Heart left ventricle (tissue), 16 donors: Measurements from ENCODE around the gene TANK. TPM values are rescaled to one million over a fixed set of nuclear protein-coding genes. Genes with fewer than 3 reads are reported as not detected.
"Not testable (repeated sequence)": the region's sequence is repeated elsewhere in the genome, so short reads cannot be mapped to it uniquely, and the experiment has no call there.

ENCODE experiments used
- ATAC-seq, 4 donors: fragments of 200-7000 bp; cut with Tn5 transposase; one replicate each; pipeline ENCODE4 v1.9.1; 2020 to 2022; ENCODE audit warnings: moderate library complexity in 4 of 4, mild to moderate bottlenecking in 3 of 4, moderate number of reproducible peaks in 1 of 4
- DNase-seq, 5 donors: peaks; one replicate each; pipeline ENCODE4 v3.0.0-alpha.2; 2020
- H3K27ac ChIP-seq, 12 donors: fragments of 200-600 bp; sonication (generic) in 4 of 12; one replicate each; pipeline versions ENCODE4 v1.5.0 to v1.8.0; 2016 to 2022; ENCODE audit warnings: mild to moderate bottlenecking in 2 of 12
- H3K27me3 ChIP-seq, 9 donors: fragments of 200-600 bp; sonication (generic) in 2 of 9; one replicate each; pipeline versions ENCODE4 v1.5.1 to v1.8.0; 2016 to 2022; ENCODE audit warnings: mild to moderate bottlenecking in 3 of 9
- H3K36me3 ChIP-seq, 9 donors: fragments of 200-600 bp; sonication (generic) in 2 of 9; one replicate each; pipeline versions ENCODE4 v1.5.0 to v1.8.0; 2018 to 2022; ENCODE audit warnings: mild to moderate bottlenecking in 2 of 9
- H3K4me1 ChIP-seq, 12 donors: fragments of 200-600 bp; sonication (generic) in 4 of 12; one replicate each; pipeline versions ENCODE4 v1.5.0 to v1.8.0; 2016 to 2022; ENCODE audit warnings: mild to moderate bottlenecking in 3 of 12
- H3K4me3 ChIP-seq, 12 donors: fragments of 200-600 bp; sonication (generic) in 4 of 12; one replicate each; pipeline versions ENCODE4 v1.5.0 to v1.8.0; 2017 to 2022; ENCODE audit warnings: mild to moderate bottlenecking in 9 of 12, moderate library complexity in 4 of 12
- H3K9me3 ChIP-seq, 12 donors: fragments of 200-600 bp; sonication (generic) in 4 of 12; one replicate each; pipeline versions ENCODE4 v1.5.0 to v1.8.0; 2016 to 2022; ENCODE audit warnings: mild to moderate bottlenecking in 1 of 12
- POLR2A ChIP-seq, 2 donors: fragments of 450-650 bp; IDR thresholded peaks; one replicate each; pipeline ENCODE4 v1.6.1; 2017; ENCODE audit warnings: antibody characterized with exemption in 2 of 2, mild to moderate bottlenecking in 2 of 2, moderate library complexity in 2 of 2
- WGBS, 4 donors: extraction: QIAGEN DNeasy Blood & Tissue Kit in 2 of 4; methylation state at CpG; one replicate each; pipeline versions ENCODE4 v1.1.5 to v1.1.7; 2013 to 2018; 5-methylcytosine and 5-hydroxymethylcytosine counted together
- intact Hi-C, 10 donors: fragments of 100-400 bp; cut with DNase I; formaldehyde crosslinking; loops; one replicate each; pipeline versions ENCODE4 v1.11.1 to v1.14.2; 2022
- polyA plus RNA-seq, 2 donors: library from polyadenylated mRNA; stranded (reverse); fragments of 200-250 nt; gene quantifications; one replicate each; pipeline ENCODE4 v1.2.3, GENCODE V29; 2013
- total RNA-seq, 9 donors: library from RNA; depleted of rRNA in 2 of 9; stranded (reverse); fragments of >200 nt in 2 of 9; fragmentation: NEBNext Ultra II Directional in 3 of 9; extraction: Animal tissue kit (Norgen Biotek cat#: 25700) in 3 of 9; gene quantifications; one replicate each; pipeline versions ENCODE4 v1.1.0 to v1.2.4, GENCODE V29; 2016 to 2023
- TF ChIP-seq, protein P1 (sequence below), 12 donors: fragments of 200-600 bp; sonication (generic) in 4 of 12; IDR thresholded peaks; one replicate each; pipeline versions ENCODE4 v1.5.0 to v1.8.0; 2018 to 2022; ENCODE audit warnings: antibody characterized with exemption in 12 of 12, mild to moderate bottlenecking in 5 of 12
- donor health status: ischemic (EF 13 %, LVEDD 7.1; RV severe dilation, severe dysfunction).
- donor health status: healthy with polysubstance abuse.
- donor health status: DM: no; HTN: yes; CAD: no.
- donor health status: DM: no; HTN: no; CAD: no.
- donor health status: ischemic (EF 25% LVEDD 6.9; RV normal size, moderate dysfunction).
- donor health status: ischemic (EF 25% LVEDD 5.7; RV mildly dilated, moderate dysfunction).
- donor health status: healthy.
- donor health status: DM: yes; HTN: yes; CAD: no.
- donor health status: ischemic (EF 35%, LVEDD 5.7; RV mildly dilated, moderate dysfunction).
- donor health status: nonischemic (EF 11% LVEDD 7.7; RV severe dilation, severe dysfunction).
- donor health status: DM: yes; HTN: yes; CAD: no.
- donor health status: PGD.
- donor health status: ischemic (EF 29% LVEDD 5.4; RV normal size, mild dysfunction).
- donor health status: nonischemic (EF 23%, LVEDD 6.1; RV moderate dilation, normal function).

TANK gene
- total and polyA plus RNA-seq, 11 donors, result 15.4 to 58.5 (median 32.4) TPM

DNA sequence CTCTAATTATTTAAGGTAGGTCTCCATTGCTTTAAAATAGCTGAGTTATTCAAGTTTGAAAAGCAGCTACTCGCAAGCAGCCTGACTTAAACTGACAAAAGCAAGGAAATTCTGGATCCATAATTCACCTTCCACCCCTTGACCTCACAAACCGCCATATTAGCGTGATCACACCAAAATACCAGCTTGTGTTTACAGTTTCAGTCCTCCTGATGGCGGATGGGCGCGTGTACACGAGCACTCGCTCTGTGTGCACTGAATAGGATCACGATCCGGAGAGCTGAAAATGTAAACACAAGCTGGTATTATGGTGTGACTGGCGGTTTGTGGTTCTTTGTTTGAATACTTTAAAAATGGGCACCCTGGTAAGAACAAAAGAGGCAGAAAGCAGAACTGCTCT, 105.6 kb downstream of the TANK start:
- Histone ChIP-seq H3K9me3 (no peaks in the 10 kb centered on the region), H3K36me3 (no peaks in the 10 kb centered on the region), H3K27me3 (no peaks in the 10 kb centered on the region), H3K4me3 (no peak overlapping the region), H3K4me1 (no peaks in the 10 kb centered on the region), H3K27ac (no peak overlapping the region)
- TF ChIP-seq, protein P1, sequence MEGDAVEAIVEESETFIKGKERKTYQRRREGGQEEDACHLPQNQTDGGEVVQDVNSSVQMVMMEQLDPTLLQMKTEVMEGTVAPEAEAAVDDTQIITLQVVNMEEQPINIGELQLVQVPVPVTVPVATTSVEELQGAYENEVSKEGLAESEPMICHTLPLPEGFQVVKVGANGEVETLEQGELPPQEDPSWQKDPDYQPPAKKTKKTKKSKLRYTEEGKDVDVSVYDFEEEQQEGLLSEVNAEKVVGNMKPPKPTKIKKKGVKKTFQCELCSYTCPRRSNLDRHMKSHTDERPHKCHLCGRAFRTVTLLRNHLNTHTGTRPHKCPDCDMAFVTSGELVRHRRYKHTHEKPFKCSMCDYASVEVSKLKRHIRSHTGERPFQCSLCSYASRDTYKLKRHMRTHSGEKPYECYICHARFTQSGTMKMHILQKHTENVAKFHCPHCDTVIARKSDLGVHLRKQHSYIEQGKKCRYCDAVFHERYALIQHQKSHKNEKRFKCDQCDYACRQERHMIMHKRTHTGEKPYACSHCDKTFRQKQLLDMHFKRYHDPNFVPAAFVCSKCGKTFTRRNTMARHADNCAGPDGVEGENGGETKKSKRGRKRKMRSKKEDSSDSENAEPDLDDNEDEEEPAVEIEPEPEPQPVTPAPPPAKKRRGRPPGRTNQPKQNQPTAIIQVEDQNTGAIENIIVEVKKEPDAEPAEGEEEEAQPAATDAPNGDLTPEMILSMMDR (IDR thresholded peaks at IDR 0.05), result no peak
- TF ChIP-seq POLR2A (IDR thresholded peaks at IDR 0.05), result no peak
- DNase-seq (no peak), ATAC-seq (no peak)
- WGBS, 4 donors, result 93 to 97% (median 94%) methylated on average over 11 of the region's 11 CpGs
- intact Hi-C loops, result no loop called here

DNA sequence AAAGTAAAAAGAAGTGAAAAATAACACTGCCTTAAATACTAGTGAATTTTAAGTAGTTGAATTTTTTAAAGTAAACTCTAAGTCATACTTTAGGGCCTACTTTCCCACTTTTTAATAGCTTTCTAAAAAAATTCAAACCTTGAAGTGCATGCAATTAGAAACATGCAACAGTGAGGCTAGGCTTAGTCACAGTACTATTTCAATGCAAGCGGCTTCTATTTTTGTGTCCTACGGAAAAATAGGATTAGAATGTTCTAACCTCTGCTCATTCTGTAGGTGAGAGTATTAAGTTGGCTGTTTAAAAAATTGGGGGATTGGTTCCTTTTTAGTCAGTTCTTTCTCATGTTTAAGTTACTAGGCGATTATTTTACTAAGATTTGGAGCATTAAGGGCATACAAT, 108.9 kb downstream of the TANK start:
- no peak overlapping the region for H3K27ac ChIP-seq
- WGBS, 4 donors, result 86 to 94% (median 91%) methylated on average over 3 of the region's 3 CpGs
- no peak for ATAC-seq

DNA sequence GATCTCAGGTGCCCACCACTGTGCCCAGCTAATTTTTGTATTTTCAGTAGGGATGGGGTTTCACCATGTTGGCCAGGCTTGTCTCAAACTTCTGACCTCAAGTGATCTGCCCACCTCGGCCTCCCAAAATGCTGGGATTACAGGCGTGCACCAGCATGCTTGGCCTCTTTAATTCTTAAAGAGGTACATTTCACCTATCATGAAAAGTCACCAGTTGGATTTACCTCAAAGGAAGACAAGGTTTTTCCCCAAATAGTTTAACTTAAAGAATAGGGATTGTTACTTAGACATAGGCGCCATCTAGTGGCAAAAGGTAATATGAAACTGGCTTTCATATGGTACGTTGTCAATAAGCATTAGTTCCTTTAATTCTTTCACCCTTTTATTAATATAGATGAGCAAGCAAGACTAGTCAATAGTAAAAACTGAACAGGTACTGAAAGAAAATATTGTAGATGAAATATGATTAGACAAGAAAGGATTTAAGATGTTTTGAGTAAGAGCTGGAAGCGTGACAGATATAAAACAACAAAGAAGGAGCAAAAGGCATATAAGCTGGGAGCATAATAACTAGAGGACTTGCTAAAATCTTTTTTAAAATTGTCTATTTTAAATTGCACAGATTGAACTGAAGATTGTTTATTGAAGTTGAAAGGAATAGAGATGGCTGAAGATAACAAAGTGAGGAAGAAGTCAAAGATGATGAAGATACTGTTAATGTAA, 113.0 kb downstream of the TANK start:
- Histone ChIP-seq H3K36me3 (no peaks in the 10 kb centered on the region), H3K4me1 (no peaks in the 10 kb centered on the region), H3K27me3 (no peaks in the 10 kb centered on the region), H3K27ac (no peak overlapping the region), H3K4me3 (no peak overlapping the region), H3K9me3 (no peaks in the 10 kb centered on the region)
- WGBS, 4 donors, result 41 to 45% (median 44%) methylated on average over 5 of the region's 5 CpGs
- TF ChIP-seq, protein P1 (IDR thresholded peaks at IDR 0.05), result peak; percentile 66 to 86 (median 75)
- TF ChIP-seq POLR2A (IDR thresholded peaks at IDR 0.05), result no peak
- intact Hi-C loops, result loop anchor here in 8 of 10 donors (2.0 to 5.0 kb wide), 3 partner anchors 48 to 51 kb away; no protein-coding TSS in a partner anchor
- DNase-seq, result no peak
- ATAC-seq, result no peak

More for the DNA sequence above, 108.9 kb downstream of the TANK start:
- Histone ChIP-seq H3K36me3 (no peaks in the 10 kb centered on the region), H3K27me3 (no peaks in the 10 kb centered on the region), H3K4me1 (no peaks in the 10 kb centered on the region), H3K9me3 (no peaks in the 10 kb centered on the region), H3K4me3 (no peak overlapping the region)
- DNase-seq, result no peak
- intact Hi-C loops, result no loop called here
- no peak for TF ChIP-seq POLR2A (IDR thresholded peaks at IDR 0.05)
- TF ChIP-seq, protein P1 (IDR thresholded peaks at IDR 0.05), result no peak

DNA sequence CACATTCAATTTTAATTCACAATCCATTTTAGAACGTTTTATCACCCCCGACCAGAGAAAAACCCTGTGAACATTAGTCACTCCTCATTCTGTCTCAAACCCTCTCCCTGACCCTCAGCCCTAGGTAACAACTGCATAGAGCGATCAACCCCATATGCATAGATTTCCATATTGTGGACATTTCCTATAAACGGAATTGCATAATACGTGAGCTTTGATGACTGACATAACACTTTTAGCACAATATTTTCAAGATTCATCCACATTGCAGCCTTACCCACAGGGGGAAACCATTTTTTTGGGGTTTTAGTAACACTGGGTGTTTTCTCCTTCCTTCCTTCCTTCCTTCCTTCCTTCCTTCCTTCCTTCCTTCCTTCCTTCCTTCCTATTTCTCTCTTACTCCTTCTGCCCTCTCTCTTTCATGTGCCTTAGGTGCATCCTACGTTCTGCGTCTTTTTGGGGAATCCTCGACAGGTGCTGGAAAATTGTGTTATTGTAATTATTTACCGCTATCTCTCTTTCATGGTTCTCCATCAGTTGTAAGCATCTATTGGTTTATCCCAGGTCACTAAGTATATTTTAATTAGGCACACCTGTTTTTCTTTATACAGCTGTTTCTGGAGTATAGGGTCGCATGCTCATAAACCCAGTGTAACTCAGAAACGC, 118.5 kb downstream of the TANK start:
- H3K4me3 ChIP-seq, H3K4me1 ChIP-seq, ATAC-seq, intact Hi-C loops, H3K27ac ChIP-seq, H3K36me3 ChIP-seq, H3K9me3 ChIP-seq: not testable (repeated sequence)
- WGBS, 4 donors, result 63 to 69% (median 64%) methylated on average over 11 of the region's 11 CpGs
- peaks cover 0 to 20% (median 0%) of the 10 kb centered on the region in 9 donors for H3K27me3 ChIP-seq
- DNase-seq, result peak in 1 of 5 donors; percentile 22

DNA sequence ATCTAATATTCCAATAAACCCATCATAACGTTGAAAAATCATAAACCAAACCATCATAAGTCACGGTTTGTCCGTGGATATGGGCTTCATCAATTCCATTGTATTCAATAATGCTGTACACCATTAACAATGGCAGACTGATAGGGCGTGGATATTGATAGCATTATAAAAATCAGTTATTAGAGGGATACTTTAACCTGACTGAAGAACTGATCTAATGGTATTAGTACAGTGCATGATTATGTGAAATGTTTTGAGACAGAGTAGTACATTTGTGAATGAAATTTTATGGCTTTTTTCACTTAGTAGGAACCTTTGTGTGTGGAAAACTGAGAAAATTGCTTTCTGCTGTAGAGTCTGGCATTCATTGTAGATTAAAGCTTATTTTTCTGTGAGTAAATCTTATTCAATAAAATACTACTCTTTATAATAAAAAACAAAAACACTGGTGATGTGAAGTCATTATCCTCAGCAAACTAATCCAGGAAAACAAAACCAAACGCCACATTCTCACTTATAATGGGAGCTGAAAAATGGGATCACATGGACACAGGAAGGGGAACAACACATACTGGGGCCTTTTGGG, 119.1 kb downstream of the TANK start:
- 74 to 79% (median 75%) methylated on average over 5 of the region's 5 CpGs for WGBS, 4 donors
- DNase-seq, H3K27ac ChIP-seq, H3K36me3 ChIP-seq, H3K9me3 ChIP-seq, intact Hi-C loops, H3K4me3 ChIP-seq, H3K4me1 ChIP-seq, ATAC-seq: not testable (repeated sequence)
- H3K27me3 ChIP-seq, result peaks cover 0 to 20% (median 2%) of the 10 kb centered on the region in 9 donors
